Right hindlimb (tissue), 1 donor: ENCODE results near the gene EGLN1.

Experiments used
- DNase-seq: peaks from one replicate; pipeline ENCODE4 v3.0.0-alpha.2; 2018

EGLN1 gene

DNA sequence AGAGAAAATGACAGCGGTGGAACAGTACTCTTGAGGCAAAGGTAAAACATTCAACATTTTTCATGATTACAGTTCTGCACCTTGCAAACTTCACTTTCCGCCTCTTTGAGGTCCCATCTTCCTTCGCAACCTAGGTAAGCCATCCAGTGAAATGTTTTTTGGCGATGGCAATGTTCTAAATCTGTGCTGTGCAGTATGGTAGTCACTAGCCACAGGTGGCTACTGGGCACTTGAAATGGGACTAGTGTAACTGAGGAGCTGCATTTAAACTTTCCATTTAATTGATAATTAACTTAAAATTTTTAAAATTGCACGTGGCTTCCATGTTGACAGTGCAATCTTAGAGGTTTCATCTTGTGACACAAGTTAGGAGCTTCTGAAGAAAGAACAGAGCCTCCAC lies 97.4 kb downstream of the EGLN1 start:
- no peak for DNase-seq

DNA sequence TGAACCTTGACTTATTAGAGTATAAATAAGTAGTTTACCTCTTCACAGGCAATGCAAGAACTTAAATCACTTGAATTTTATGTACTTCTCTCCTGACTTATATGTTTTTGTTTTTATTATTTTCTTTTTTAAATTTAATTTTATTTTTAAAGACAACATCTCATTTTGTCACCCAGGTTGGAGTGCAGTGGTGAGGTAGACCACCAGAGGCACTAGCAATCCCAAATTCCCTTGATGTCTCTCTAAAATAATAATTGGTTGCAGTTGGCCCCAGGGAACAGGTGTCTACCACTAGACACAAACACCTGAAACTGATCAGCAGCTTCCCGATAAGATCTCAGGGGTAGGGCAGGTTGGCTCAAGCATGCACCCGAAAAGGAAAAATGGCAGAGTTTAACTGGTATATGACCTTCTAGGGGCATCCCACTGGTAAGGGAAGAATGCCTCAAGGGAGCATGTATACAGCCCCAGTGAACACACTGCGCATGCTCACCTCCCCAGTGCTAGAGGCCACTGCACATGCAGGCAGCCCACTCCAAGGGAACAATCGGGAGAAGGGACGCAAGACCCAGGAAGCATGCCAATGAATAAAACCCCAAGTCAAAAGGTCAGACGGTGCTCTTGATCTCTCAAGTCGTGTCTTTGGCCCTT lies 99.1 kb downstream of the EGLN1 start:
- DNase-seq: no peak

DNA sequence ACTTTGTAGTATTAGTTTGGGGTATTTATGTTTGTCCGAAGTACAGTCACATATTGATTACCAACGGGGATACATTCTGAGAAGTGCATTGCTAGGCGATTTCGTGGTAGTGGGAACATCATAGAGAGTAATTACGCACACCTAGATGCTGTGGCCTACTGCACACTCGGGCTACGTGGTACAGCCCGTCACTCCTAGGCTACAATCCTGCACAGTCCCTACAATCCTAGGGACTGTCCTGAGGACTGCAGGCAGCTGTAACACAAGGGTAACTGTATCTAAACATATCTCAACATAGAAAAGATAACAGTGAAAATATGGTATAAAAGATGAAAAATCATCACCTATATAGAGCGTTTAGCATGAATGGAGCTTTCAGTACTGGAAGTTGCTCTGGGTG lies 103.0 kb downstream of the EGLN1 start:
- no peak for DNase-seq

DNA sequence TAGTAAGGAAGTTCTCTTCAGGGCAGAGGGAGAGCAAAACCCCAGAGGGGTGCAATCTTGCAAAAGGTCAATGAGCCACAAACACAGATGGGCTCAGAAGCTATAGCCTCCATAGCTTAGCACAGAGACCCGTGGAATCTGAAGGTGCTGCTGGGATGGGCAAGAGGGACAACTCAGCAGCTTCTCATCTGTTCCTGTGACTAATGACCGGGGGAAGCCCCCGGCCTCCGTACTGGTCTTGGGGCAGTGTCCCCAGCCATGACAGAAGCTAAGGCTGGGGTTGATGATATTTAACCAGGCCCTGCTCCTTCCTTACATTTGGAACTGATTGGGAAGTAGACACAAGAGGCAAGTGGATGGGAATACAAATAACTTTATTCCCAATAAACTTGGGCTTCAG lies 103.5 kb downstream of the EGLN1 start:
- no peak for DNase-seq

DNA sequence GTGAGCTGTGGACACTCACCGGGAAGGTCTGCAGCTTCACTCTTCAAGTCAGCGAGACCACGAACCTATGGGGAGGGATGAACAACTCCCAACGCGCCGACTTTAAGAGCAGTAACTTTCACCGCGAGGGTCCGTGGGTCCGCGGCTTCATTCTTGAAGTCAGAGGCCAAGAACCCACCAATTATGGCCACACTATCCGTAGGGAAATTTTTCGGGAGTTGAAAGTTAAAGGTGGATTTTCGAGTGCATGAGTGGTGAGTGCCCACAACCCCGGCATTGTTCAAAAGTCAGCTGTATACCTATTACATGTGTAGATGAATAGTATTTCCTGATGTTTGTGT lies 104.1 kb downstream of the EGLN1 start:
- DNase-seq: no peak

DNA sequence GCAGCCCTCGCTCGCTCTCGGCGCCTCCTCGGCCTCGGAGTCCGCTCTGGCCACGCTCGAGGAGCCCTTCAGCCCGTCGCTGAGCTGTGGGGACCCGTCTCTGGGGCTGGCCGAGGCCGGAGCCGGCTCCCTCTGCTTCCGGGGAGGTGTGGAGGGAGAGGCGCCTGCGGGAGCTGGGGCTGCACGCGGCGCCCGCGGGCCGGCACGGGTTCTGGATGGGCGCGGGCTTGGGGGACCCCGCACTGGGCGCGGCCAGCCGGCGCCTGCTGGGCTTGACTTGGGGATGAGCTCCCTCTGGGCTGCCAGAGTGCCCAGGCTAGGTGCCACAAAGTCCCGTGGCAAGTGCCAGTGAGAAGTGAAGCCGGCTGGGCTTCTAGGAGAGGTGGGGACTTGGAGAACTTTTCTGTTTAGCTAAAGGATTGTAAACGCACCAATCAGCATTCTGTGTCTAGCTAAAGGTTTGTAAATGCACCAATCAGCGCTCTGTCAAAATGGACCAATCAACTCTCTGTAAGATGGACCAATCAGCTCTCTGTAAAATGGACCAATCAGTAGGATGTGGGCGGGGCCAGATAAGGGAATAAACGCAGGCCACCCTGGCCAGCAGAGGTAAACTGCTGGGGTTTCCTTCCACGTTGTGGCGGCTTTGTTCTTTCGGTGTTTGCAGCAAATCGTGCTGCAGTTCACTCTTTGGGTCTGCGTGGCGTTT lies 104.6 kb downstream of the EGLN1 start:
- DNase-seq: no peak

DNA sequence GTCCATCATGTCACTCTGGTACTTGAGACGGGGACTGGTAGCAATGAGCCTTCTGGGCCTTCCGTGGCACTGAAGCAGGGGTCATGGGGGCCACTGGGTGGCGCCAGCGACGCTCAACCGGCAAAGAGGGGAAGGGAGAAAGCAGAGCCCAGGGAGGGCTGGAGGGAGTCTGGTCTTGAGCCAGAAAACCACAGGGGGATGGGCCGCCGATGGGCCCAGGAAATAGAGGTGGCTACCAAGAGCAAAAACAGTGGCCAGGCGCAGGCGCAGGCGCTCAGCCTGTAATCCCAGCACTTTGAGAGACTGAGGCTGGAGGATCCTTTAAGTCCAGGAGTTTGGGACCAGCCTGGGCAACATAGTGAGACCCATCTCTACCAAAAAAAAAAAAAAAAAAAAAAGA lies 106.2 kb downstream of the EGLN1 start:
- no peak for DNase-seq
